ENCODE data around the gene ANKRD40CL.
A peak's percentile ranks its signal among the peaks of the same experiment; 100 is the strongest.
"Not testable (repeated sequence)": the region's sequence is repeated elsewhere in the genome, so short reads cannot be mapped to it uniquely, and the experiment has no call there.

The ANKRD40CL gene, protein sequence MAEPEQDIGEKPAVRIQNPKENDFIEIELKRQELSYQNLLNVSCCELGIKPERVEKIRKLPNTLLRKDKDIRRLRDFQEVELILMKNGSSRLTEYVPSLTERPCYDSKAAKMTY

DNA sequence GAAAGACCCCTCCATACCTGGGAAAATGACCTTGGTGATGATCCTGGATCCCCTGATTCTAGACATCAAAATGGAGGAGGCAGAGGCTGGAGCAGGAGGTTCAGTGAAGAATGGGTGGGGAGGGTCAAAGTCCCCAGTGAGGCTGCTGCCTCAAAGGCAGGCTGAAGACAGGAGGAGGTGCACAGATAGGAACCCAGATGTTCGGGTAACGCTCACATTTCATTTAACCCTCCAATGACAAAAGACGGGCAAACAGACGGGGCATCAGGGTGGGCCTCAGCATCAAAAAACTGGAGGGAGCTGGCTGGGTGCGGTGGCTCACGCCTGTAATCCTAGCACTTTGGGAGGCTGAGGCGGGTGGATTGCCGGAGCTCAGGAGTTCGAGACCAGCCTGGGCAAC is at the start of gene ANKRD40CL:
TSS of gene ANKRD40CL (minus strand) at position 73 of the 400 bp plus-strand sequence. CDS start 605 bp downstream, outside the sequence.
- no peak for DNase-seq

DNA sequence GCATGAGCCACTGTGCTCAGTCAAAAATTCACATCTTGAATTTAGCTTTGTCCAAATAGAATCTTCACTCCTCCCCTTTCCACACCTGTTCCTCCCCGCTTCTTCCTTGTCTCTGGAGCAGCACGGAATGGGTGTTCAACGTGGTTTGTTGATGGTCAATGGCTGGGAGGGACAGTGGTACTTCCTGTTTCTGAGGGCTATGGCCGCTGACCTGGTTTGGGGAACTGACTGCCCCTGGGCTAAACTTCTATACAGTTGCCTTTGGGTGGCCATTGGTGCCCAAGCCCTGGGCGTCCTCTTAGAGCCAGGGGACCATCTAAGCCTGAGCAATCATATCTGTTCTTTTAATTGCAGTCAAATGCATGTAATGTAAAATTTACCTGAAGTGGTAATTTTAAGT is 49.0 kb upstream of the ANKRD40CL start:
- DNase-seq, result no peak

DNA sequence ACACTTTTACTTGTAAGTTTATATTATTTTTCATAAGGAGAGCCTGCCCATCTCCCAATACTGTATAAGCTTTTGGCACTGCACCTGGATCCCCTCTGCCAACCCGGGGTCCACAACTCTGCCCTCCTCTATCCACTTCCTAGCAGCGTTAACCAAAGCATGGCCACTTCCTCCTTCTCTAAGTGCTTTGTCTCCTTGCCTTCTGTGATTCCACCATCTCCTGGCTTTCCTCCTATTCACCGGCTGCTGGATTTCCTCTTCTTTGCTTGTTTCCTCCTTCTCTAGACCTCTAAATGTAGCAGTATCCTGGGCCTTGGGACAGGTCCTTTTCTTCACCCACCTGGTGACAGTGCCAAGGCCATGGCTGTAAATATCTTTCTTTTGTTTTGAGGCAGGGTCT is 48.1 kb upstream of the ANKRD40CL start:
- DNase-seq, result no peak

DNA sequence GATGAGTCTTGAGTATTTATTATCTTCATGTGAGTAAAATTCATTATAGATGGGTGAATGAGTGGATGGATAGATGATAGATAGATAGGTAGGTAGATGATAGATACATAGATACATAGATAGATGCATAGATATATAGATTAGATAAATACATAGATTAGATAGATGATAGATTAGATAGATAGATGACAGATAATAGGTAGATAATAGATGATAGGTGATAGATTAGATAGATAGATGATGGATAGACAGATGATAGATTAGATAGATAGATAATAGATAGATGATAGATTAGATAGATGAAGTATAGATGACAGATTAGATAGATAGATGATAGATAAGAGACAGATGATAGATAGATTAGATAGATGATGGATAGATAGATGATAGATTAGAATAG is 46.3 kb upstream of the ANKRD40CL start:
- DNase-seq, result no peak

DNA sequence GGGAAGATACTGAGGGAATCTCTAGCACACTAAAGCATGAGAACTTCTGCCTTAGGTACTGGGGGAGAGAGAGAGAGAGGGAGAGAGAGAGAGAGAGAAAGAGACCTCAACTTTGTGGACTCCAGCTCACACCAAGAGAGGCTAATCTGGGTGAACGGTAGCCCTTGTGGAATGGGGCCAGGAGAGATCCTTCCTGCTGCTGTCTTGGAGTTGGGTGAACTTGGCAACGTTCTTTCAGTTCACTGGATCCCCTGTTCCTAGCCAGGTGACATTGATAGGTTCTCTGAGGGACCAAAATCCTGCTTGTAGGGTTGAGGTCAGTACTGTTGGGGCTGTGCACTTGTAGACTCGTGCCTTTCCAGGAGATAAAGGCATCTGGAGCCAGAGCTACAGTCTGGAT is 41.6 kb upstream of the ANKRD40CL start:
- DNase-seq, result no peak

DNA sequence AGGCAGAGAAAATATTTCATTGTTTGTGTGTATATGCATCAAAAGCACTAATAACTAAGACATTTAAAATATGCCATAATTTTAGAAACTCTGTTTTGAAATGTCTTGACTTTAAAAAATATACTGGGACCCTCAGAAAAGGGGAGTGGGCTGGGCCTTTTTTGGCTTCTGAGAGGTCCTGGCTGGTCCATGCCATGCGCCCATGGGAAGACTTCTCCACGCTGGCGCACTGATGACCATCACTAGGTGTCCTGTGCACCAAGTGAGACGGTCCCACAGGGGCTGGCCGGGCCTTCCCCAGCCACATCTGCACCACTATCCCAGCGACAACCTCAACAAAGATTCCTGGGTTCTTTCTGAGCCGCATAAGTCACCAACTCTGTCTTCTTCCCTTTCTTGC is 41.1 kb upstream of the ANKRD40CL start:
- no peak for DNase-seq

DNA sequence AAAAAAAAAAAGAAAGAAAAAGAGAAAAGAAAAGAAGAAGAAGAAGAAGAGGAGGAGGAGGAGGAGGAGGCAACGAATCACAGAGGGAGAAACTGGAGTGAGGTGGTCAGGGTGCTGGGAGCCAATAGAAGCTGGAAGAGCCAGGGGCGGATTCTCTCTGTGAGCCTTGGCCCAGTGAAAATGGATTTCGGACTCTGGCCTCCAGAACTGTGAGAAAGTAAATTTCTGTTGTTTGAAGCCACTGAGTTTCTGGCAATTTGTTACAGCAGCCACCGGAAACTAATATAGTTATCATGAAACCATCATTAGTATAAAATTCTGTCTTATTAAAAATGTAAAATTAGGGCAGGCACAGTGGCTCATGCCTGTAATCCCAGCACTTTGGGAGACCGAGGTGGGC is 40.4 kb upstream of the ANKRD40CL start:
- DNase-seq, result no peak

DNA sequence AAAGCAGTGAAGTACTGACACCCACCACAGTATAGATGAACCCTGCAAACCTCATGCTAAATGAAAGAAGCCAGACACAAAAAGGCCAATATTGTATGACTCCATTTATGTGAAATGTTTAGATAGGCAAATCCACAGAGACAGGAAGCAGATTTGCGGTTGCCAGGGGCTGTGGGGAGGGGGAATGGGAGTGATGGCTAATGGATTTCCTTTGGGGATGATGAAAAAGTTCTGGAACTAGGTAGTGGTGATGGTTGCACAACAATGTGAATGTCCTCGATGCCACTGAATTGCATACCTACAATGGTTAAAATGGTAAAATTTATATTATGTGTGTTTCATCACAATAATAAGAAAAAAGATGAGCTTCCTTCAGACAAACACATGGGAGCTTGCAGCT is 39.7 kb upstream of the ANKRD40CL start:
- DNase-seq, result peak; percentile 62

DNA sequence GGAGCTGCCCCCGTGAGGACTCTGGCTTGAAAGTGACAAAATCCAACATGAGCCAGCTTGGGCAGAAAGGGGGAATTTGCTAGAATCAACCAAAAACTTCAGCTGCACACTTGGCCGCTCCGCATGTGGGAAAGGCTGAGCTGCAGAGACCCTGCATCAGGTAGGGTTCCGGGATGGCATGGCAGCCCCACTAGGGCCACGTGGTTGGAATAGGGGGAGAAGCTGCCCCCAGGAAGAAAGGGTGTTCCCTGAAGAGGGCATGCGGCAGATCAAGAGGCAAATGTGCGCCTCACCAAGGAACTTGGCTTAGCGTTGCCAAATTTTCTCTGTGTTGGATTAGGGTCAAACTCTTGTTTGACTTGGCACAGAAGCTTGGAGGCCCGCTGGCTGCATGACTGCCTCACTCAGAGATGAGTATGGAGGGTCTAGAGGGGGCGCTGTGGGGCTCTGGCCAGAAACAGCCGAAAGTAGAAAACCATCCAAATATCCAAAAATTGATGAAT is 38.9 kb upstream of the ANKRD40CL start:
- DNase-seq, result no peak

DNA sequence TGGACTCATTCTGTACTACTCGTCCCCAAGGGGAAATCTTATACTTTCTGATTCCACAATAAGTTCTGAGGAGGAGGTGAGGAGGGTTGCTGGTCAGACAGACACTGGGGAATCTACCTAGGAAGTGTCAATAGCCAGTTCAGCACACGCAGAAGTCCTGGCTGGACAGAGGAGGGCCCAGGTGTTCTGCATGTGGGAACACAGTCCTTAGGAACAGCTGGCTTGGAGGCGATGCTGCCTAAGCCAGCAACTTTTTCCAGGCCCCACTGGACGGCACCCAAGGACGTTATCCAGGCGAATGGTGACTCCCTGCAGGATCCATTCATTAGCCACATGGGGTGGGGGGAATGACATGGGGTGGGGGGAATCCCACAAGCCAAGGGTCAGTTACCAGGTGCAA is 38.2 kb upstream of the ANKRD40CL start:
- no peak for DNase-seq

DNA sequence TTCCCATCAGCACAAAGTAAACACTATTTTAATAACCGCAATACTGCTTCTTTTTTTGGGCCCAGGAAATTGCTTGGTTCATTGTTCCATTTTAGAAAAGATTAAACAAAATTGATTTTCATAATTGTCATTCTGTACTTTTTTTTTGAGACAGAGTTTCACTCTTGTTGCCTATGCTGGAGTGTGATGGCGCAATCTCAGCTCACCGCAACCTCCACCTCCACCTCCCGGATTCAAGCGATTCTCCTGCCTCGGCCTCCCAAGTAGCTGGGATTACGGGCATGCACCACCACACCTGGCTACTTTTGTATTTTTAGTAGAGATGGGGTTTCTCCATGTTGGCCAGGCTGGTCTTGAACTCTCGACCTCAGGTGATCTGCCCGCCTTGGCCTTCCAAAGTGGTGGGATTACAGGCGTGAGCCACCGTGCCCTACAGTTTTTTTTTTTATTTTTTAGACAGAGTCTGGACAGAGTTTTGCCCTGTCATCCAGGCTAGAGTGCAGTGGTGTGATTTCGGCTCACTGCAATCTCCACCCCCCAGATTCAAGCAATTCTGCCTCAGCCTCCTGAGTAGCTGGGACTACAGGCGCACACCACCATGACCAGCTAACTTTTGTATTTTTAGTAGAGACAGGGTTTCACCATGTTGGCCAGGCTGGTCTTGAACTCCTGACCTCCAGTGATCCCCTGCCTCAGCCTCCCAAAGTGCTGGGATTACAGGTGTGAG is 37.6 kb upstream of the ANKRD40CL start:
- not testable (repeated sequence) for DNase-seq

DNA sequence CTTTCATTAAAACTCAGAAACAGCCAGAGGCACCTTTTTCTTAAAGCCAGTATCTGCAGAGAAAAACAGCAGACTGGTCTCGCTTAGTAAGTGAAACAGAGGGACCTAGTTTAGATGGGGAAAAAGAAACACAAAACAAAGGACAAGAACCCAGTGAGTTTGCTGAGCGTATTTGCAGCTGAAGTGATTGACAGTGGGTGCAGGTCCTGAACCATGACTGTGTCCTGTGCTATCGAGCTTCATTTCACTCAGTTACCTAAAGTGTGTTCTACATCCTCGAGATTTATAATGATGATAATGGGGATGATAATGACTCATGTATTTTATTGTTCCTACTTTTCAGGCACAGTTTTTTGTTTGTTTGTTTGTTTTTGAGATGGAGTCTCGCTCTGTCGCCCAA is 36.4 kb upstream of the ANKRD40CL start:
- DNase-seq, result no peak

DNA sequence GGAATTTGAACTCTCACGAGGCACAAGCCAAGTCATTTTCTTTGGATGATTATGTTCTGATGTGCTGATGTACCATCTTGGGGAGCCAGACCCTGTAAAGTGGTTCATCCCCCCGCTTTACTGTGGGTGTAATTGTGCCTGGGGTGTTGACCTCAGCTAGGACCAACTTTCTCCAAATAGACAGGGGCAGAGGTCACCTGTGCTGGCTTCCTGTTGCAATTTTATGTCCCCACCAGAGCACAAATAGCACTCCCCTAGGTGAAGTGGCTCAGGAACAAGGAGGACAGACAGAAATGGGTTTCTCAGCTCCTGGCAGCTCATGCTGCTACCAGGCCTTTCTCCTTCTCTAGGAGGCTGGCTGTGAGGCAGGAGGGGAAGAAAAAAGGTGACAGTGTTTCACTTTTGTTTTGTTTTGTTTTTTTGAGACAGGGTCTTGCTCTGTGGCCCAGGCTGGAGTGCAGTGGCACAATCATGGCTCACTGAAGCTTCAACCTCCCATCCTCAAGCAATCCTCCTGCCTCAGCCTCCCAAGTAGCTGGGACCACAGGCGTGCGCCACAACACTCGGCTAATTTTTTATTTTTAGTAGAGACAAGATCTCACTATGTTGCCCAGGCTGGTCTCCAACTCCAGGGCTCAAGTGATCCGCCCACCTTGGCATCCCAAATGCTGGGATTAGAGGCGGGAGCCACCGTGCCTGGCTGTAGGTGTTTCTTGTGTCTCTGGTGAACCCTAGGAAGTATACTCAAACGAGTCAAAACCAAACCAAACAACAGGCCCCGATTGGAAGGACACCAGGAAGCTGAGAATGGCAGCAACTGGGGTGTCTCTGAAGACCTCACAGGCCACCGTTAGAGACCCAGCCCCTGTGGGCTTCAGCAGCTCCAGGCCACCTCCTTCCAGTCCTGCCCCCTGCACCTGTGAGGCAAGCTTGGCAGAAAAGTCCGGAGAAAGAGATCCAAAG is 35.6 kb upstream of the ANKRD40CL start:
- no peak for DNase-seq

DNA sequence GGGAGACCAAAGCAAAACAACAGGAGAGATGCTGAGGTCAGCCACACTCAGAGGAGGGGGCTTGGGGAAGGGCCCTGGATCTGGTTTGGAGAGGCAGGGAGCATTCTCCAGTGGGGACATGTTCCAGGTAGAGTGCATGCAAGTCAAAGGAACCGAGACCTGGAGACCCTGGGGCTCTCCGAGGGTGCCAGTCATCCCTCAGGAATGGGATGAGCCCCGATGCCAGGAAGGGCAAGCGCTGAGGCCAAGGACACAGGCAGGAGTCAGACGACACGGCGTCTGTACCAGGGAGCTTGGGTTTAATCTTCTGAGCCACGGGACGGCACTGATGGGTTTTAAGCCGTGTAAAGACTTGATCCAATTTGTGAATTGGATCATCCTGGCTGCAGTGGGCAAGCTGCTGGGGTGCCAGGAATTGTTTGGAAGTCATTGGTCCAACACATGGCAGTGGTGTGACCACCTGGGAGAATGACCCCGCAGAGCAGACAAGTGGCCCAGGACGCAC is 32.9 kb upstream of the ANKRD40CL start:
- DNase-seq, result no peak

DNA sequence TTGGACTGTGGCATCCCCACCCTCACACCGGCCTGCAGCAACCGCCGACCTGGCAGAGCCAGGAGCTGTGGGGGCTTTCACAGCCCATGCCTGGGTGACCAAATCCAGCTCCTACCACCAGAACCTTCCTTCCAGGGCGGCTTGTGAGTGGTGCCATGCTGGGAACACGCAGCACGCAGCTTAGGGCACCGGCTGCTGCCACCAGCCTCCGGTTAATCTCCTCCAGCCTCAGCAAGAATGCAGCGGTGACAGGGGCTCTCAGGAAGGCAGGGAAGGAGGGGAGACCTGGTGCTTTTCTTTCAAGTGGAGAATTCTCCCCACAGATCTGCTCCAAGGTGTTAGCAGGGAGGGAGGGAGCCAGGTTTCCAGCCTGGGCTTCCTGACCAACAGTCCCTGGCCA is 32.3 kb upstream of the ANKRD40CL start:
- no peak for DNase-seq

DNA sequence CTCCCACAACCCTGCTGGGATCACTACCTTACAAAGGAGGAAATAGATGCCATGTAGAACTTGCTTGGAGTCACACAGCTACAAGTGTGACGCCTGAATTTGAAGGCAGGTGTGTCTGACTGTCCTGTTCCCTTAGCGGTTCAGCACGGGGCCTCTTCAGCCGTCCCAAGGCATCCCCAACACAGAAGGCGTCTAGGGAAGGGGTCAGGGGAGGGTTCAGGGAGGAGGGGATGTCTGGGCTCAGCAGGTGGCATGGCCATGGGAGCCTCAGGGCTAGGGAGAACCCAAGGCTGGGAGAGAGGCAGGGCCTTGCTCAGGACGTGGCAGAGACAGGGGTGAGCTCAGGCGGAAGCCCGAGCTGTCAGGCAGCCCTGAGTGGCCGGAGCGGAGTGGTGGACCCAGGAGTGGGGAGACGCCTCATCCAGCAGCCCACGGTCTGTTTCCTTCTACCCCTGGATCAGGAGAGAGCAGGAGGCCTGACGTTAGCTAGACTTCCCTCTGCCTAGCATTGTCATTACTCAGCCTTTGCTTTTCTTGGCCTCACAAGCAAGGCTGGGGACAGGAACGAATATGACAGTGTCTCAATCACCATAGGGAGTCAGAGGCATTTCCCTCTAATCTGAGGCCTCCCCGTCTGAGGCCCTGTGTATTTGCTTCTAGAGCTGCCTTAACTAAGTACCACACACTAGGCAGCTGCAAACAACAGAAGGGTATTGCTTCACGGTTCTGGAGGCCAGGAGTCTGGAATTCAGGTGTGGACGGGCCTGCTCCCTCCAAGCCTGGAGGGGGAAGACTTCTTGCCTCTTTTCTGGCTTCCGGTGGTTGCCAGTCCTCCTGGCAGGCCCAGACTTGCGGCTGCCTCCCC is 31.3 kb upstream of the ANKRD40CL start:
- DNase-seq, result peak; percentile 12

DNA sequence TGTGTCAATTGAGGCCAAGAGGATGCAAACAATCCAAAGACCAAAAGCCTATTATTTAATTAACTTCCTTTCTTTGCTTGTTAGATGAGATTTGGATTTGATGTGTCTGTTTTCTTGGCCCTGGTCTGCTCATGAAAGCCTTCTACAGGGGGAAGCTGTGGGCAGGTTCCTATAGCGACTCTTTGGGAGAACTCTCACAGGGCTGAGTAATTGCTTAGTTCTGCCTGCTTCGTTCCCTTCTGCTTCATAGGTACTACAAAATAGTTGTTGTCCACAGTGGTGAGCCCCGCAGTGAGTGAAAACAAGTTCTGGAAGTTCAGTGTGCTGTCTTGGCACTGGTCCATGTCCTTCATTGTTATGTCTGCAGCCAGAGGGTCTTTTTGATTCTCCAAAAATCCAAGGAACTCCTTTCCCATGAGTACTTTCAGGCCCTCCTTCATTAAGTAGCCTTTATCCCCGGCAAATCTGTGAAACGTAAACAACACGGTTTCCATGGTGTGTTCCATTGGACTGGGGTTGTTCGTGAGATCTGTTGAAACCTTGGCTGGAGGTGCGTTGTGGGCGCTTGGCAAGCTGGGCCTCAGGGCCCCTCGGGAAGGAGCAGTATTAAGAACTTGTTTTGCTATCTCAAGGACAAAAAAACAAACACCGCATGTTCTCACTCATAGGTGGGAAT is 30.0 kb upstream of the ANKRD40CL start:
- no peak for DNase-seq

DNA sequence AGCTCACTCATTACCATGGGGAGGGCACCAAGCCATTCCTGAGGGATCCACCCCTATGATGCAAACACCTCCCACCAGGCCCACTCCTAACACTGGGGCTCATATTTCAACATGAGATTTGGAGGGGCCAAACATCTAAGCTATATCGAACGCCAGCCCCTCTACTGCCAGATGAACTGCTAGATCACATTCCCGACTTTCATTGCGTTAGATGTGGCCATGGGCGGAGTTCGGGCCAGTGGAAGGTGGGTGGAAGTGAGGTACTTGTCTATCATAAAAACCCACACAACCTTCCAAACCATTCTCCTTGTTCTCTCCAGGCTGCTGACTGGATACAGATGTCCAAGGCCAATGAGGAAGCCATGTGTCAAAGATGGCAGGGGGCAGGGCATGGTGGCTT is 27.0 kb upstream of the ANKRD40CL start:
- no peak for DNase-seq

DNA sequence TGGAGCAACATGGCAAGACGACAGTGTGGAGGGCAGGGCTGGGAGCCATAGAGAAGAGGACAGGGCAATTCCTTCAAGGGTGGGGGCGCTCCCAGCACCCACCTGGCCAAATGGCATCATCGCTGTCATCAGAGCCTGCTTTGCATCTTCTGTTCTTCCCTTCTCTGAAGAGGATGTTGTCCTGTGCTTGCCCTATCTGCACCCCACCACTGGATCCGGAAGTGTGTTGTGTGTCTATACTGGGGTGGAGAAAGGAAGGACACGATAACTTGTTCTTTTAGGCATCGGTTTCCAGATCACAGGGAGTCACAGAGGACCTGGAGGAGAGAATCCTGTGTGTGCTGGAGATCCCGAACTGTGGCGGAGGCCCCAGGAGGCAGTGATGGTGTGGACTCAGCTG is 25.7 kb upstream of the ANKRD40CL start:
- DNase-seq, result no peak

DNA sequence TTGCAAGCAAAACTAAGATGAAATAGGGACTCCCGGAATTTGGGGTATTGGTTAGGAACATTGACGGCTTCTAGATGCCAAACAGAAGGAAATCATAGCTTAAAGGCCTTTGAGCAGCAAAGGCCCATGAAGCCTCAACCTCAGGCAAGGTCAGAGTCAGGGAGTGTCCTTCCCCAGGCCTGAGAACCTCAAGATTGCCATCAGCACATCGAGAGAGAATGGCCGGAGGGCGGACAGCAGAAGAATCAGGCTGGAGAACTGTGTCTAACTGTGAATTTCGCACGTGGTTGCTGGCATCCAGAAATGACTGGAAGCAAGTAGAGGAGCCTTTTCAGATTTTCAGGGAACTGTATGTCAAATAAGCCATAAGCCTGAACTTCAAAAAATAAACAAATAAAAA is 24.8 kb upstream of the ANKRD40CL start:
- no peak for DNase-seq

DNA sequence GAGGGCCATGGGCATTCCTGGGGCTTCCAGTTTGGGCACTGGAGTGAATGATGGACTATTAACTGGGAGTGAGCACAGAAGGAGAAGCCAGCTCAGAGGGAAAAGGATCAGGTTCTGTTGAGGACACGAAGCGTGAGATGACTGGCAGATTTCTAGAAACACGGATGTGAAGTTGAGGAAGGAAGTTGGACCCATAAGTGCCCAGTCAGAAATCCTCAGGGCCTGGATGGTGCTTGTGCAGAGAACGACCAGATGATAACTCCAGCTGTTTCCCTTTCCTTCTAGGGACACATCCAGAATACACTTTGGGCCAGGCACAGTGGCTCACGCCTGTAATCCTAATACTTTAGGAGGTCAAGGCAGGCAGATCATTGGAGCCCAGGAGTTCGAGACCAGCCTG is 23.3 kb upstream of the ANKRD40CL start:
- no peak for DNase-seq

DNA sequence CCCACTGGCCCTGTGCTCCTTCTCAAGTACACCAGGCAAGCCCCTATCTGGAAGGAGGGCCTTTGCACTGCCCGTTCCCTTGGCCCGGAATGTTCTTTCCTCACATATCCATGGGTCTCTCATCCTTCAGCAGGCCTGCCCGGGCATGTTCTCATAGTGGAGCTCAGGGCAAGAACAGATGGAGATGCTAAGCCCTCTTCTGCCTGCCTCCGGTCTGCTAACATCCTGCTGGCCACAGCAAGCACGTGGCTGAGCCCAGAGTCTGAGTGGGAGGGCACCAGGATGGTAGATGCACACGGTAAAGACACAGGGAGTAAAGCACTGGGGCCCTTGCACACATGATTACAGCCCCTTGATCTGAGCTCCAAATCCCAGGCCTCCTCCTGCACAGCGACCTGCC is 19.8 kb upstream of the ANKRD40CL start:
- no peak for DNase-seq
